B cell (primary cell): Measurements from ENCODE around the gene SYNE2. TPM values are rescaled to one million over a fixed set of nuclear protein-coding genes. Genes with fewer than 3 reads are reported as not detected.

ENCODE experiments used
- ATAC-seq: fragments of 200-7000 bp; cut with Tn5 transposase; one replicate; pipeline ENCODE4 v1.10.0; 2021; ENCODE audit warnings: low read depth, mild to moderate bottlenecking, moderate number of reproducible peaks, moderate library complexity
- CTCF ChIA-PET: fragments of 350-600 bp; sonication (Branson Sonifier 250); formaldehyde crosslinking; loops from one replicate; lab custom pipeline; 2021; ENCODE audit warnings: antibody characterized with exemption, inconsistent platforms; lab: Charles Lee
- POLR2A ChIA-PET: fragments of 350-600 bp; sonication (Branson Sonifier 250); formaldehyde crosslinking; loops from one replicate; lab custom pipeline; 2021; ENCODE audit warnings: antibody characterized with exemption; lab: Charles Lee
- DNase-seq: peaks from one replicate; pipeline ENCODE4 v3.0.0; 2013
- H2AFZ ChIP-seq: 2 replicates; pipeline ENCODE4 v1.6.1; 2012; ENCODE audit warnings: mild to moderate bottlenecking, low read depth, low read length; ENCODE audit not compliant: insufficient read depth, poor library complexity, severe bottlenecking
- H3K27ac ChIP-seq, 2 donors: 1 replicate in 1 of 2; 2 replicates in 1 of 2; pipeline ENCODE4 v1.5.1; 2012 to 2013; ENCODE audit warnings: low read length in 2 of 2, mild to moderate bottlenecking in 2 of 2, moderate library complexity in 1 of 2
- H3K27me3 ChIP-seq, 4 experiments: fragments of 200-600 bp in 1 of 4; sonication (generic) in 1 of 4; replicated peaks in 1 of 4; 1 replicate in 2 of 4; 2 replicates in 2 of 4; pipeline versions ENCODE4 v1.6.1 to v1.7.0; 2013 to 2016; ENCODE audit warnings: low read length in 3 of 4, mild to moderate bottlenecking in 2 of 4, mixed read lengths in 1 of 4, moderate library complexity in 1 of 4; ENCODE audit not compliant: insufficient read depth in 4 of 4, control insufficient read depth in 3 of 4; ENCODE audit errors: control extremely low read depth in 1 of 4
- H3K36me3 ChIP-seq, 2 experiments: replicated peaks in 1 of 2; 1 replicate in 1 of 2; 2 replicates in 1 of 2; pipeline versions ENCODE4 v1.6.1 to v1.7.1; 2013; ENCODE audit warnings: low read length in 1 of 2; ENCODE audit not compliant: insufficient read depth in 2 of 2, control insufficient read depth in 1 of 2; ENCODE audit errors: control extremely low read depth in 1 of 2, extremely low read depth in 1 of 2
- H3K4me1 ChIP-seq, 2 donors: fragments of 200-600 bp in 1 of 2; sonication (generic) in 1 of 2; 1 replicate in 1 of 2; 2 replicates in 1 of 2; pipeline versions ENCODE4 v1.5.1 to v1.6.1; 2013 to 2017; ENCODE audit warnings: low read length in 2 of 2; ENCODE audit not compliant: control insufficient read depth in 2 of 2, insufficient read depth in 2 of 2
- H3K4me2 ChIP-seq: replicated peaks from 2 replicates; pipeline ENCODE3; 2012; ENCODE audit warnings: mild to moderate bottlenecking, low read depth, low read length; ENCODE audit not compliant: poor library complexity, severe bottlenecking
- H3K4me3 ChIP-seq, 5 experiments: fragments of 200-600 bp in 1 of 5; sonication (generic) in 1 of 5; 1 replicate in 3 of 5; 2 replicates in 2 of 5; pipeline versions ENCODE4 v1.5.1 to v1.7.0; 2011 to 2016; ENCODE audit warnings: low read length in 4 of 5, mild to moderate bottlenecking in 4 of 5, low read depth in 2 of 5, control low read depth in 1 of 5, moderate library complexity in 1 of 5; ENCODE audit not compliant: insufficient read depth in 1 of 5; ENCODE audit errors: control extremely low read depth in 1 of 5, extremely low read depth in 1 of 5
- H3K79me2 ChIP-seq: fragments of 200-600 bp; sonication (generic); one replicate; pipeline ENCODE4 v1.6.0; 2016; ENCODE audit warnings: low read length; ENCODE audit not compliant: control insufficient read depth, insufficient read depth
- H3K9ac ChIP-seq: fragments of 200-600 bp; sonication (generic); 2 replicates; pipeline ENCODE4 v1.6.1; 2017; ENCODE audit warnings: mild to moderate bottlenecking, low read length, moderate library complexity
- H3K9me3 ChIP-seq, 3 donors: one replicate each; pipeline versions ENCODE4 v1.6.1 to v1.7.1; 2013; ENCODE audit warnings: low read length in 2 of 3; ENCODE audit not compliant: control insufficient read depth in 2 of 3, insufficient read depth in 1 of 3; ENCODE audit errors: control extremely low read depth in 1 of 3
- H4K20me1 ChIP-seq: 2 replicates; pipeline ENCODE4 v1.6.0; 2012; ENCODE audit warnings: mild to moderate bottlenecking, low read length; ENCODE audit not compliant: insufficient read depth, control insufficient read depth, poor library complexity, severe bottlenecking
- H3K27ac Mint-ChIP-seq: one replicate; pipeline ENCODE4 v1.8.0; 2021; ENCODE audit warnings: mixed read lengths
- H3K27me3 Mint-ChIP-seq: one replicate; pipeline ENCODE4 v1.8.0; 2021; ENCODE audit warnings: mixed read lengths
- H3K4me1 Mint-ChIP-seq: one replicate; pipeline ENCODE4 v1.8.0; 2021; ENCODE audit warnings: mixed read lengths
- H3K4me3 Mint-ChIP-seq: one replicate; pipeline ENCODE4 v1.8.0; 2021; ENCODE audit warnings: mixed read lengths
- H3K9me3 Mint-ChIP-seq: one replicate; pipeline ENCODE4 v1.8.0; 2022; ENCODE audit warnings: mixed read lengths; ENCODE audit not compliant: insufficient read depth
- EZH2 ChIP-seq: IDR thresholded peaks from 2 replicates; pipeline ENCODE4 v1.6.1; 2012; ENCODE audit warnings: borderline replicate concordance, low read depth, mild to moderate bottlenecking, moderate library complexity, low read length; ENCODE audit not compliant: insufficient read depth, poor library complexity, severe bottlenecking
- WGBS: methylation state at CpG from one replicate; pipeline ENCODE4 v1.1.5; 2013; ENCODE audit warnings: missing lambda C conversion rate; ENCODE audit not compliant: insufficient coverage; 5-methylcytosine and 5-hydroxymethylcytosine counted together
- intact Hi-C: fragments of 100-400 bp; cut with micrococcal nuclease; formaldehyde crosslinking; loops from one replicate; pipeline ENCODE4 v1.10.0; 2022
- polyA plus RNA-seq: library from polyadenylated mRNA; depleted of rRNA; stranded (reverse); fragments of >200 nt; gene quantifications from 2 replicates; pipeline ENCODE4 v1.2.3, GENCODE V29; 2012
- total RNA-seq, 2 donors: library from RNA; stranded (reverse); fragments of 120-200 nt in 1 of 2; gene quantifications; 1 replicate in 1 of 2; 2 replicates in 1 of 2; pipeline versions ENCODE4 v1.2.3 to v1.2.4, GENCODE V29; 2013 to 2022
- TF ChIP-seq, protein P1 (sequence below): fragments of 200-600 bp; IDR thresholded peaks from one replicate; pipeline ENCODE4 v1.8.0; 2022; ENCODE audit warnings: antibody characterized with exemption, mild to moderate bottlenecking

Gene SYNE2
- total and polyA plus RNA-seq, 2 donors (not counting 1 experiment from before 2014, with no cell fraction given), result 39.5 to 105 TPM

- CTCF ChIA-PET, result no interaction called here
- H3K27ac ChIP-seq, result no peak overlapping the region
- DNase-seq (no peak), ATAC-seq (no peak)
- H3K79me2 ChIP-seq, result no peaks in the 10 kb centered on the region
- H3K27me3 Mint-ChIP-seq, result no peaks in the 10 kb centered on the region
- no peak overlapping the region for H2AFZ ChIP-seq
- WGBS, result 100% methylated on average over 3 of the region's 4 CpGs
- H3K4me3 Mint-ChIP-seq, result no peak overlapping the region
- POLR2A ChIA-PET, result no interaction called here
- H3K9me3 ChIP-seq, result no peaks in the 10 kb centered on the region
- no peak overlapping the region for H3K9ac ChIP-seq
- intact Hi-C loops, result no loop called here
- no peaks in the 10 kb centered on the region for H4K20me1 ChIP-seq
- no peak overlapping the region for H3K4me2 ChIP-seq
- TF ChIP-seq, protein P1, sequence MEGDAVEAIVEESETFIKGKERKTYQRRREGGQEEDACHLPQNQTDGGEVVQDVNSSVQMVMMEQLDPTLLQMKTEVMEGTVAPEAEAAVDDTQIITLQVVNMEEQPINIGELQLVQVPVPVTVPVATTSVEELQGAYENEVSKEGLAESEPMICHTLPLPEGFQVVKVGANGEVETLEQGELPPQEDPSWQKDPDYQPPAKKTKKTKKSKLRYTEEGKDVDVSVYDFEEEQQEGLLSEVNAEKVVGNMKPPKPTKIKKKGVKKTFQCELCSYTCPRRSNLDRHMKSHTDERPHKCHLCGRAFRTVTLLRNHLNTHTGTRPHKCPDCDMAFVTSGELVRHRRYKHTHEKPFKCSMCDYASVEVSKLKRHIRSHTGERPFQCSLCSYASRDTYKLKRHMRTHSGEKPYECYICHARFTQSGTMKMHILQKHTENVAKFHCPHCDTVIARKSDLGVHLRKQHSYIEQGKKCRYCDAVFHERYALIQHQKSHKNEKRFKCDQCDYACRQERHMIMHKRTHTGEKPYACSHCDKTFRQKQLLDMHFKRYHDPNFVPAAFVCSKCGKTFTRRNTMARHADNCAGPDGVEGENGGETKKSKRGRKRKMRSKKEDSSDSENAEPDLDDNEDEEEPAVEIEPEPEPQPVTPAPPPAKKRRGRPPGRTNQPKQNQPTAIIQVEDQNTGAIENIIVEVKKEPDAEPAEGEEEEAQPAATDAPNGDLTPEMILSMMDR, result no peak
- no peak for TF ChIP-seq EZH2
- H3K27me3 ChIP-seq, result no peaks in the 10 kb centered on the region
- peaks cover 7 to 9% of the 10 kb centered on the region in 2 donors for H3K4me1 ChIP-seq
- H3K4me1 Mint-ChIP-seq, result peaks cover 15% of the 10 kb centered on the region
- H3K4me3 ChIP-seq, result no peak overlapping the region
- no peaks in the 10 kb centered on the region for H3K36me3 ChIP-seq
- H3K9me3 Mint-ChIP-seq, result no peaks in the 10 kb centered on the region
- H3K27ac Mint-ChIP-seq, result no peak overlapping the region
Measured at GRCh38 chr14:63896278-63896720, 43.5 kb downstream of the SYNE2 start.

DNA sequence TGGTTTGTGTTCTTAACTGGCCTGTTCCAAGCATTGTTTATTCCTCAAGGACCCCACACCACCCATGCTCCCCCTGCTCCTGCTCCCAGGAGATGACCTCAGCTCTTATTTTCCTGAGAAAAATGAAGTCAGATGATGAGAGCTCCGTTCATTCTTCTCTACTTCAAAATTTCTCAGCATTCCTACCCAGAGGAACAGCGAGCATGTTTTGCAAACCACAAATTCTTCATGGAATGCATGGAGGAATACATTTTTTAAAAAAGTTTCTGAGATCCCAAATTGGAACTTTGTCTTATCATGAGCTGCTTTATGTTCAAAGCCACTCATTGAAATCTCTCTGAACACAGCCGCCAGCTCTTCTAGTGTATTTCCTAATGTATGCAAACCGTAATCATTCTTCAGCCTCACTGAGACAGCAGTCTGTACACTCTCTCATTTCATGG, 44.9 kb downstream of the SYNE2 start:
- no peaks in the 10 kb centered on the region for H3K27me3 Mint-ChIP-seq
- H3K4me1 Mint-ChIP-seq, result peaks cover 17% of the 10 kb centered on the region
- no peak for DNase-seq
- Histone ChIP-seq H3K4me2 (no peak overlapping the region), H3K27me3 (no peaks in the 10 kb centered on the region), H3K9me3 (no peaks in the 10 kb centered on the region), H3K4me3 (no peak overlapping the region), H3K36me3 (no peaks in the 10 kb centered on the region), H3K4me1 (peaks cover 7 to 9% of the 10 kb centered on the region in 2 donors), H3K9ac (no peak overlapping the region), H3K79me2 (no peaks in the 10 kb centered on the region), H4K20me1 (no peaks in the 10 kb centered on the region), H2AFZ (no peak overlapping the region), H3K27ac (no peak overlapping the region)
- no peak for ATAC-seq
- no peaks in the 10 kb centered on the region for H3K9me3 Mint-ChIP-seq
- intact Hi-C loops, result no loop called here
- TF ChIP-seq EZH2, result no peak
- TF ChIP-seq, protein P1, result no peak
- H3K27ac Mint-ChIP-seq, result no peak overlapping the region
- POLR2A ChIA-PET, result no interaction called here
- CTCF ChIA-PET, result interaction anchor here (0.5 kb wide), 1 partner anchor 818 kb away, joined by 3 read pairs; no protein-coding TSS in a partner anchor
- WGBS, result 100% methylated on average over 2 of the region's 4 CpGs
- no peak overlapping the region for H3K4me3 Mint-ChIP-seq
